ENCODE data around the gene GOLGA6L6.
"Not testable (repeated sequence)": the region's sequence is repeated elsewhere in the genome, so short reads cannot be mapped to it uniquely, and the experiment has no call there.

GRCh38 chr15:20505926-20506658 is 35.5 kb downstream of the GOLGA6L6 start:
- not testable (repeated sequence) for TF ChIP-seq POLR2AphosphoS5 (IDR thresholded peaks at IDR 0.05; ENCODE audit: low read depth, low read length); PAX5 (IDR thresholded peaks at IDR 0.05; ENCODE audit: insufficient read depth, low read length, severe bottlenecking); POLR2A (IDR thresholded peaks at IDR 0.05; ENCODE audit: low read depth, low read length); TAF1 (IDR thresholded peaks at IDR 0.05; ENCODE audit: low read depth, low read length)
